Measurements from ENCODE around the gene FARS2.

- no peak for TF ChIP-seq CTCF (IDR thresholded peaks at IDR 0.05)
- TF ChIP-seq POLR2A (IDR thresholded peaks at IDR 0.05), result no peak
Measured at GRCh38 chr6:5811997-5812396, 550.7 kb downstream of the FARS2 start.
